ENCODE measurements around the gene RARA.

Gene RARA

DNA sequence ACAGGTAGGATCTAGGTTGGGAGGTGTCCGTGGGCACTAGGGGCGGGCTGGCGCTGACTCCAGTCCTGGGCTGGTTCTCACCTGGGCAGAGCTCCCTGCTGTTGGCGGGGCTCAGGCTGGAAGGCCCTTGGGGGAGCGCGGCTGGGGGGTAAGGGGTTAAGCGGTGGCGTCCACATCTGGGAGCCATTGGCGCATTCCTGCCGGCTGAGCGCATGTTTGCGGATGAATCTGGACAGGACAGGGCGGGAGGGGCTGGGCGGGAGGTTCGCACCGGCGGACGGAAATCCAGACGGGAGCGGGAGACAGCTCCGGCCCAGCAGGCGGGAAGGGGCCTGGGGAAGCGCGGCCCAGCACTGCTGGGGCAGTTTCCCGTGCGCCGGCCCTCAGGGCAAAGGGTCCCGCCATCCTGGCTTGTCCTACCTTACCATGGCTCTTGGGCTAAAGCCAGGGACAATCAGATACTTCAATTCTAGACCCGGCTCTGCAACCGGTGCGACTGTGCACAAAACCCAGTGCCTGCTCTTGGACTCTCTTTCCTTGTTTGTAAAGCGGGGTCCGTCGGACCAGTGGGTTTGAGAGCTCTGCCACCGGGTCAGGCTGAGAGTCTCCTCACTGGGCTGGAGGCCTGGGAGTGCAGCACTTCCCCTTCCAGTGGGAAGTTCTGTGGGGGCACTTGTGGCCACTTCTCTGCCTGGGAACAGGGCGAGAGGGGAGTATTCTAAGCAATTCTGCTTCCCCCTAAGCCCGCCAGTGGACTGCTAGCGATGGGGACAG, 7.8 kb downstream of the RARA start:
- peak; percentile 14 for DNase-seq

DNA sequence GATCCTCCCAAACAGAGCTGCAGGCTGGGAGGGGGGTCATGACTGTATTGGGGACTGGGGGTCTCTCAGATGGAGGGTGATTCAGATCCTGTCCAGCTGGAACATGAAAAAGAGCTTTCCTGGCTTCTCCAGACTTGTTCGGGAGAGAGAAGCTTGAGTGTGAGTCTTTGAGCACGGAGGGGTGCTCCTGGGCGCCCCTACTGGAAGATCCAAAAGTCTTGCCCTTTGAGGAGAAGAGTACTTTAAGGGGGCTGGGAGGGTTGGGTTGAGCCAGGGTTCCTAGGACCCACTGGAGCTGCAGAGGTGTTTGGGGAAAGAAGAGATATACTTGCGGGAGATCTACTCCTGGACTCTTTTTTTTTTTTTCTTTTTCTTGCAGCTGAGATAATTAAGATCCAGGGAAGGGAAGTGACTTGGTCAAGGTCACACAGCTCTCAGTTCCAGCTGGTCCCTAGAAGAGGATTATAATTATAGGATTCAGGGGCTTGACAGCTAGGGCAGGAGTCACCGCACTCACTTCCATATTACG, 8.4 kb downstream of the RARA start:
- DNase-seq, result peak; percentile 82

DNA sequence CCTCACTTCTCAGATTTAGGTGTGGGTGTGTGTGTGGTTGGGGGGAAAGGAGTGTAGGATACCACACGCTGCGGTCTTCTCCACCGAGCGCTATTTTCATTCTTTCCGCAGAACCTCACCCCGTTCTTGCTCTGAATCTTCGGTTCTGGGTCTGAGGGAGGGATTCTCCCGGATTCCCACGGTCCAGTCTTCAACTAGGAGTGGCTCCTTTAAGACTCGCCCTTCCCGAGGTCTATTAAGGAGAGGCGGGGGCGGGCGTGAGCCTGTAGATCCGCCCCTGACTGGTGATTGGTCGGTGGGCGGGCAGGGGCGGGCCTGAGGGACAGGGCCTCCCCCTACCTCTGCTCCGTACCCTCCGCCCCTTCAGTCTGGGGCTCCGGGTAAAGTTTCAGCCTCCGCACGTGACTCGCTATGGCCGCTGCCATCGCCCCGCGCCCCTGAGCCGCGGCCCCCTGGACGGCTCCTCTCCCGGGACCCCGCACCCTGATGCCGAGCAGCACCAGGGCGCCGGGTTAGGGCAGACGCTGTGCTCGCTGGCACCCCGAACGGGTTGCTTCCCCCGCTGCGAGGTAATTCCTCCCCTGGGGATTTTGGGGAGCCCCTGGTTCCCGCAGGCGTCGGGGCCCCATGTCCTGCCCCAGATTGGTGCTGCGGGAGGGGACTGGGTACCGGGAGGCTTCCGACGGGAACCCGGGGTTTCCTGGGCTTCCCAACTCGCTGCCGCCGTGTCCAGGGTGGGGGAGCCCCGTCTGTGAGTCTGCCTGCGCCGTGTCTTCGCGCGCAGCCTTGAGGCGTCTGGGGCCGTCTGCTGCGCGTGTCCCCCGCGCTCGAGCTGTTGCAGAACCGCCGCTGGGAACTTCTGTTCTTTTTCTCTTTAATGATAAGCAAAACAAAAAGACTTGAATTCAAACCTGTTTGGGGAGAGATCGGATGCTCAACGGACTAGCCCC, 9.2 kb downstream of the RARA start:
- DNase-seq, result peak; percentile 98

DNA sequence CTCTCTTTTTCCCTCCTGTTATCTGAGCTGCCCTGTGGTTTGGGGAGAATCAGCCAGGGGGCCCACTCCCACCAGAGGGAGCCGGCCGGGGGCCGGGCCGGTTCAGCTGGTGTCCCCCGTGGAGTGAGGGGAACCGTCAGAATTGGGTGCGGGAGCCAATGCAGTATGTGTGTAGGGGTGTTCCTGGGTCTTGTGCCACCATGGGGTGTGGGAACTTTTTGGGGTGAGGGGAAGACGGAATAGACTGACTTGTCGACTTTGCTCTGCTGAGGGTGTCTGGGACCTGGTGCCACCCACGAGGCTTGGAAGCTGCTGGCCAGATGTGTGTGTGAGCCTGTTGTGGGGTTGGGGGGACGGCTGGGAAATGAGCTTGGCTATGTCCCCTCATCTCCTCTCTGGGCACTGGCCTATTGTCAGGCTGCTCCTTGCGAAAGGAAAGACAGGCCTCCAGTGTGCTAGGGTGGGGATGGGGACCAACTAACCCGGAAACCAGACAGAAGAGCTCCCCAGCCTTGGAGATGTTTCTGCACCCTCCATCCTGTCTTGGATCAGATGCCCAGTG, 9.9 kb downstream of the RARA start:
- no peak for DNase-seq

DNA sequence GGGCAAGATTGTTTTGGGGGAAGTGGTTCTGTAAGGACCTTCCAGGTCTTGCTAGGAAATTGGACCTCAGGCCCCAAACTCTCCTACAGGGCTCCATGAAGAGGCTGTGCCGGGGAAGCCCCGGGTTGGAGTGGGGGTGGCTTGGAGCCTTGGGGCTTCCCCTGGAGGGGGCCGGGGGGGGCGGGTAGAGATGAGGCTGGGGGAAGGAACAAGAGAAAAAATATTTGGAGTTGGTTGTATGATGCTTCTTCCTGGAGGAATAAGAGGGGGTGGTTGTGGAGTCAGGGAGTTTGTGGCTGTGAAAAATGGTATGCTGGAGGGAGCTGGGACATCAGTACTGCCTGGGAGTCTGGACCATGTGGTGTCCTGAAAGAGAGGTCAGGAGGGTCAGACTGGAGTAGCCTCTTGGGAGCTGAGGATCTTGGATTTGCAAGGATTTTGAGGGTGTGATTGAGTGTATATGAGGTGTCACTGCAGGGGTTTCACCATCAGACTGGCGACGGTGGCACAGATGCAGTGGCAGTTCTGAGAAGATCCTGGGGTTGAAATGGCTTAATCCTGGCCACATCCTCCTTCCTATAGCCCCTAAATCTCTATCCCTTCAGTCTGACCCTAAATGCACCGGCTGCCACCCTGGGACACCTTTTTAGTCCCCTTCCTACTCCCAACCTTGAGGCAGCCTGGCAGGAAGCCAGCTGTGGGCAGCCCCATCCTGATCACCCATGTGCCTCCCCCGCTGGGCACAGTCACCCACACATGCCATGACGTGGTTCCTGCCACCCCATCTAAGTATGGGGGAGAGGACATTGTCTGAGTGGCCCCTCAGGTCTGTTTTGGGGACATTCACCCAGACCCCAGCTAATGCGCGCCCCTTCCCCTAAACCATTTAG, 10.9 kb downstream of the RARA start:
- DNase-seq, result peak; percentile 70

DNA sequence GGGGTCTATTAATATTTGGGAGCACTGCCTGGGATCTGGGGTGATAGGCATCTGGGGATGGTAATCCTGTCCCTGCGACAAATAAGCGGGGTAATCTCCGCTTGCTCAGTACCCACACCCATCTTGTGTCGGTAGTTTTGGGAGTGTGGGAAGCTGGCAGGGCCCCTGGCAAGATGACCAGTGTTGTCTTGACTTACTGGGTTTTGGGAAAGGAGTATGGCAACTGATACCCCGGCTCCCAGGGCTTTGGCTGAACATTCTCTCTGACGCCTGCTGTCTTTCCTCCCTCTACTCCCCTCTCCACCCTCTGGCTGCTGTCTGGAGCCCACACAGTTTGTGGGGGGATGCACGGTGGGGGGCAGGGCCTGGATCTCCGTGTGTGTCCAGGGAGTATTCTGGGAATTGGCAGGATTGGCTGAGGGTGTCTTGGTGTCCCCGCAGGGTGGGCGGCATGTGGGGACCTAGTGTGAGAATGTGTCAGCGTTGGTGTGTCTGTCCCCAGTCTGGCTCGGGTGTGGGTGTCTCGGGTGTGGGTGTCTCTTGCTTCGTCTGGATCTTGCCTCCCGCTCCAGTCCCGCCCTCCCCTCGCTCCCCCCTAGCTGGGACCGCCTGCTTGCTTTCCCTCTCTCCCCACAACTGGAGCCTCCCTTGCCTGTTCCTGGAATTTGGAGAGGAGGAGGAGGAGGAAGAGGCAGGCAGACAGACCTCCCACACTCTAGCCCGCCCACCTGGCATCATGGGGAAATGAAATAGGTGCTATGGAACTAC, 12.0 kb downstream of the RARA start:
- DNase-seq, result peak; percentile 67

DNA sequence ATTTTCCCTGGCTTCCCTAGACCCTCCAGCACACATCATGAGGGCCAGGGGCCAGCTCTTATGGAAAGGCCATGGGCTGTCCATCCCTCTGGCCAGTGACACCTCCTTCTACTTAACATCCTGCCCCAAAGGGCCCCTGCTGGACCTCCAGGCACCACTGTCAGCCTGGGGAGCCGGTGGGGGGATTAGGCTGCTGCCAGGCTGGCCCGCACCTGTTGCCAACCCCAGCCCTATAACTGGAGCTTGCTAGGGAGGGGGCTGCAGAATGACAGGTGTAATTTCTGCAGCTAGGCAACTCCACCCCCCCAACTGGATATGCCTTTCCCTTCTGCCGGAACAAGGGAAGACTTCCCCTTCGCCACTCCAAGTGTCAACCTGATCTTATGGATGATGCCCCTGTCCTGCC, 12.5 kb downstream of the RARA start:
- no peak for DNase-seq

DNA sequence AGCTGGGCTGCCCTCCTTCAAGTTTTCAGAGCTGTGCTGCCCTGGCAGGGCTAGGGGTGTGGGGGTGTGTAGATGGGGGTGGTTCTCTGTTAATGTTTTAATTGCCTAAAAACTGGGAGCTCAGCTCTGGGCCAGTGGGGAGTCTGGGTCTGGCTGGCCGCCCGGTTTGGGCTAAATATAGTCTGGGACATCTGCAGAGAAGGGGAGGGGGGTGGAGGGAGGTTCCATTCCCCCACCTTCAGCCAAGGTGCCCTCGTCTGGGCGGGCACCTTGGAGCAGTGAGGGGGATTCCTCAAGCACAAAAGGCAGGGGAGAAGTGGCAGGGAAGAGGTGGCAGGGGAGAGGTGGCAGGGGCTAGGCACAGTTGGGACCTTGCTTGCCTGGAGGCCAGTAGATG, 13.0 kb downstream of the RARA start:
- no peak for DNase-seq

DNA sequence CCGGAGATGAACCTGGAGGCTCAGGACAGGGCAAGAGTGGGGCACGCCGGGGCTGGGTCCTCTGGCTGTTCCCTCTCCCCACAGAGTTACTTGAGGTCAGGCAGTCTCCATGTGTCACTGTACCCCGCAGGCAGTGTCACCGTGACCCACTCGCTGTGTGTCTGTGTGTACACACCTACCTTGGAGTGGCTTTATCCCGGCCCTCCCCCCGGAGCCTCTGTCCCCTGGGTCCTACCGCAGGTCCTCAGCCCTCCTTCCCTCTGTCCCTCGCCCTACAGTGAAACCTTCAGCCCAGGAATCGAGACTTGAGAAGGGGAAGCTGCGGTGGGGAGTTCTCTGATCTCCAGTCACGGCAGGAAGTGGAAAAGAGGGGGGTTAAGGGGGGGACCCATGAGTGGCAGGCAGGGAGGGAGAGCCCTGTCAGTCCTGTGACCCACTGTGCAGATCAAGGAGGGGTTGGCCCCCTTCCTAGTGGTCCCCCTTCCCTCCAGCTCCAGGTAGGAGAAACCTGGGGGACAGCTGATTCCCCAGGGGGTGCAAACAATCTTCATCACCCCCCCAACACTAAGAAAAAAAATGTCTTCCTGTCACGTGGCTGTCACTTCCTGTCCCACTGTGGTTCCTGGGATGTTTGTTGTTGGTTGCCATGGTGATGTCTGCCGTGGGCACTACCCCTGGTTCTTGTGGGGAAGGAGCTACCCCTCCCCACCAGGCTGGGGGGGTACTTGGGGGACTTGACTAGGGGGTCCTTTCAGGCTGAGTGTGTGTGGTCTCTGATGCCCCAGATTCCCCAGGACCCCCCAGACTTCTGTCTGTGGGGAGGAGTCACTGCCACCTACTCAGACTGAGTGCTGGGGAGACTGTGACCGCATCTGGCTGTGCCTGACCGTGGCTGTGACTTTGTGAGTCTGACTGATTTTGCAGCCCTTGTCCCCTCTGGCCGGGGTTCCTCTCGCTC, 13.7 kb downstream of the RARA start:
- DNase-seq, result peak; percentile 99

DNA sequence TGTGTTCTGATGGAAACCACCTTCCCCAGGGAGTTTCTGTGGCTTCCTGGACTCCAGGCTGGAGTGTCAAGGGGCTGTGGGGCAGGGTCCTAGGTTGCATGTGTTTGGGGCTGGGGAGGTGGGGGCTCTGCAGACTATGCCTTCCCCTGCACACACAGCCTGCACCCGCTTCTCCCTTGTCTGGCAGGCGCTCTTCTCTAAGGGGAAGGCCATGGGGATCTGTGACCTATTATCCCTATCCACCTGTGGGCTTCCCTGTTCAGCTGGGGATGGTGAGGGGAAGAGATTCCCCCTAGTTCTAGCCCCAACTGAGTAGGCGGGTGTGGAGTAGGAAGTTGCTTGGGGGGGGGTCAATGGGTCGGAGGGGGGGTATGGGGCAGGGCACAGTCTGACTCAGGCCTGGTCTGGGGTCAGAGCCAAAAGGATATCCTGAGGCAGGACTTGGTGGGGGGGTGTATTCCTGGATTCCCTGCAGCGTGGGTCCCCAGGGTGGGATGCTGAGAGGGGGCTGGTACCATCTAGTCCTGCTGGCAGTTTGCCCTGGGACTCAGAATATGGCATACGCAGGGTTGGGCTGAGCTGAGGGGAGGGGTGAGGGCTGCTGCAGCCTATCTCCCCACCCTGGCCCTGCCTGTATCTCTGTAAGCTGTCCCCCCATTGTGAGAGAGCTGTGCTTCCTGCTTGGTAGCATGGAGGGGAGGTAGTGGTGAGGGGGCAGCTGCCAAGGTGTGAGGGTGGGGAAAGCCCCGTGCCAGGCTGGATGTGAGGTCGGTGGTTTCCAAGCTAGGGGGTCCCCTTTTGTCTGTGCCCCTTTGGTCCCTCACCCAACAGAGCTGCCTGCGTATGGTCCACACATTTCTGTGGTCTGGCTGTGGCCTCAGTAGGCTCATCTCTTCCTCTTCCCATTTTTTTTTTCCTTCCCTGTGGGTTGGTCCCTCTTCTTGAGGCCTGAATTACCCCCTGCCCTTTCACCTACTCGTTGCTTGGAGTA, 14.7 kb downstream of the RARA start:
- peak; percentile 89 for DNase-seq

DNA sequence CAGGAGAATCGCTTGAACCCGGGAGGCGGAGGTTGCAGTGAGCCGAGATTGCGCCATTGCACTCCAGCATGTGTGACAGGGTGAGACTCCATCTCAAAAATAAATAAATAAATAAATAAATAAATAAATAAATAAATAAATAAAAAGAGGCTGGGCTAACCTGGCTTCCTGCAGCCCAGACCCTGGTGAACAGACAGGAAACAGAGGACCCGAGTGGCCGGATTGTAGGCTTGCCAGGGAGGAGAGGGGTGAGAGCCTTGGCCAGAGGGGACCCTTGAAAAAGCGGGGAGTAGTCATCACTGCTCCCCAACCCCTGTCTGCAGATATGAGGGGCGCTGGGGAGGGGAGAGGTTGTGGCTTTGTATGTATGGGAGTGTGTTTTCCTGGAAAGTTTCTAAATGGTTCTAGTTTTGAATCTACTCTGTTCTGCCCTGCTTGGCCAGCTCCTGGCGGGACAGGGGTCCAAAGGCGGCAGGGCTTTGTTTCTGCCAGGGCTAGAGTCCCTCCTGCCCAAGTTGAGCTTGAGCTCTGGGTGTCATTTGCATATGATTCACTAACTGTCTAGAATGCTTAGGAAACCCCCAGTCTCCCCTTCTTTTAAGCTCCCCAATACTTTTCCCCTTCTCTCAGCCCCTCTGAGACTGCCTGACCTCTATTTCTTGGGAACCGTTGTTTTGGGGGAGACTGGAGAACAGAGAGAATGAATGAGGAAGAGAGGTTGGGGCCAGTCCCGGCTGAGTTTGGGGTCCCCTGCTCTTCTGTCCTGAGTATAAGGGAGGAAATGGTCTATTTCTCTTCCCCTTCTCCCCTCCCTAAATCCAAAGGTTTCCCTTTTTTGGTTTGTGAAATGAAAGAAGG, 16.4 kb downstream of the RARA start:
- DNase-seq, result no peak

DNA sequence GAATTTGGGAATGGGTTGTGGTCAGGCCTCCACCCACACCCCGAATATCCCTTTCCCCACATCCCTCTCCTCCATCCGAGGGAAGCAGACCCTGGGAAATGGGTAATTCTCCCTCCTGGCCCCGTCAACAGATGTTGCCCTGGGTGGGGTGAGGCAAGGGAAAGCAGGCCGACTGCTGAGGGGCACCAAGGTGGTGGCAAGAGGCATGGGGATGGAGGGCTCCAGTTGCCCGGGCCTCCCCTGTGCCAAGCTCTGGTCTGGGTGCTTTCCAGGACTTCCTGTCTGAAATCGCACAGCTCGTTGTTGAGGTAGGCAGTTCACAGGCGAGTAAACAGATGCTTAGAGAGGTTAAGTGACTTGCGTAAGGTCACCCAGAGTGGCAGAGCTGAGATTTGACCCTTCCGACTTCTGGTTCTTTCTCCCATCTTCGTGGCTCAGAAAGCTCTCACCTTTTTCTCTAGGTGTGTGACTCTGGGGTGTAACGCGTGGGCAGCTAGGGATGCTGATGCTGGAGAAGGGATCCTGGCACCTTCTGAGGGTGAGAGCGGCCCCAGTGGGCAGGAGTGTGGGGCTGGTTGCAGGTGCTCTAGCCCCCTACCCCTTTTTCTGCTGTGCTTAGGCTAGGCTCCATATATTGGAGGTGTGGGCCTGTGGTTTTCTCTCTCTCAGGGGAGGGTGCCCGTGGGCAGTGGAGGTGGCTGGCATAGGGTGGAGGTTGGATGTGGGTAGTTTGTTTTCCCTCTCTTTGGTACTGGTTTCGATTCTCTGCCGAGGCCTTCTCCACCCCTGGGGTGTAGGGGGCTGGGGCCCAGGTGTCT, 17.2 kb downstream of the RARA start:
- no peak for DNase-seq

DNA sequence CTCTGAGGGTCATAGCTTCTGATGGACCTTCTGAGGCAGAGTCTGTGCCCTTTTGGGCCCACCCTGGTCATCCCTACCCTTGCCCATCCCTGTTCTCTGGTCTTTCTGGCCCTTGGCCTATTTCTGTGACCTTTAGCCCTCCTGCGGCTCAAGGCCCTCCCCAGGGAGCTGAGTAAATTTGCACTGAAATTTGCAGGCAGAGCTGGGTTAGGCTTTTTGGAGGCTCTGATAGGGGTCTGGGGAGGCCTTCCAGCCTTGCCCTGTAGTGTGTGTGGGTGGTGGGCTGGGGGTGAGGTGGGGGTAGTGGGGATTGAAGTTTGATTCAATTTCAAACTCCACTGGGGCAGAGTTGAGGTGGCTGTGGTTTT, 17.8 kb downstream of the RARA start:
- DNase-seq, result no peak

DNA sequence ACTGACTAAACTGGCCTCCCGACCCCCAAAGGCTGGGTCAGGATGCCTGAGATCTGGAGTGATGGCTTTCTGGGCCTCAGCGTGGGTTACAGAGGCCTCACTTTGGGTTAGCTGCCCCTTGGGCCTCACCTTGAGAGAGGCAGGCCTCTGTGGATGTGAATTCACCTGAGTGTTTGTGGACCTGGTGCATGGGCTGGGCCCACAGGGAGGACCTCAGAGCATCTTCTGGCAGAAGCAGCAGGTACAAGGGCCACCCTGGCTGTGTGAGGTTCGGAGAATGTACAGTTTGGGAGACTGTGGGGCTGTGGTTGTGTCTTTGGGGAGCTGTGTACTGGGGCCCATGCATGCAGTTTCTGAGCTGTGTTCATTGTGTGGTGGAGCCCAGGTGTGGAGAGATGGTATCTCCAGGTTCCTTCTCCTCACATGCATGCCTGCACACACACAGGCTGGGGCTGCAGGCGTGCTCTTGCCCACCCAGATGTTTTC, 18.3 kb downstream of the RARA start:
- no peak for DNase-seq

DNA sequence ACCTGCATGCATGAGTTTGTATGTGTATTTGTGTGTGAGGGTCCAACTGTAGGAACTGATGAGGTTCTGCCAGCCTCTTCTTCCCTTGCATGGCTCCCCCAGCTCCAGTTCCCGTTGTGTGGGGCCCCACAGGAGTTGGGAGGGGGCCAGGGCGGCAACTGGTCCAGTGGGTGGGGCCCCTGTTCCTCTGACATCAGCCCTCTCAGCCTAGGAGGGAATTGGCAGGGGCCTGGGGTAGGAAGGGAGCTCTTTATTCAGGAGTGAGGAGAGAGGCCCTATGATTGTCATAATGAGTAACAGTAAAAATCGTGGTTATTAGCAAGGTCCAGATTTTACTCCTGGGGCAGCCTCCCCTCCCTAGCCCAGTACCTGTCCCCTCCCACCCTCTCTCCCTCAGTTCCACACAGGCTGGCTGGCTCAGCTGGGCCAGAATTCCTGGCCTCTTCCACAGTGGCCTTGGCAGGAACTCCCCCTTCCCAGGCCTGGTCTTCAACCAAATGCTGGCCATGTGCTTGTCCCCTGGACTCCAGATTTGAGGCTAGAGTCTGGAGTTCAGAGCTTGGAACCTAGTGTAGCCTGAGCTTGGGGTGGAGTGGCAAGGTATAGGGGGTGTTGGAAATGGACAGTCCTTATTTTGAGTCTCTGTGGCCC, 18.9 kb downstream of the RARA start:
- DNase-seq, result no peak

DNA sequence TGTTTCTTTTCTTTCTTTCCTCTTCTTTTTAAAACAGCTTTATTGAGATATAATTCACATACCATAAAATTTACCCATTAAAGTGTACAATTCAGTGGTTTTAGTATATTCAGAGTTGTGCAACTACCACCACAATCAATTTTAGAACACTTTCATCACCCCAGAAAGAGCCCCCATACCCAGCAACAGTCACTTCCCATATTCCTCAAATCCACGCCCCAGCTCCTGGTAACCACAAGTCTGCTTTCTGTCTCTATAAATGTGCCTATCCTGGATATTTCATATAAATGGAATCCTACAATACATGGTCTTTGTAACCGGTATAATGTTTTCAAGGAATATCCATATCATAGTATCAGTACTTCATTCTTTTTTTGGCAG, 19.4 kb downstream of the RARA start:
- no peak for DNase-seq
